Neural cell (in vitro differentiated cells): Measurements from ENCODE around the gene RYR2.

ENCODE experiments used
- EZH2 ChIP-seq: fragments of 200-600, 300-800 bp; shearing (Covaris generic), sonication (generic); IDR thresholded peaks from 2 replicates; pipeline ENCODE4 v1.6.1; 2014; ENCODE audit warnings: antibody characterized with exemption, low read length, borderline replicate concordance, mild to moderate bottlenecking; ENCODE audit not compliant: insufficient read depth, poor library complexity, severe bottlenecking
- POLR2AphosphoS5 ChIP-seq: IDR thresholded peaks from 2 replicates; pipeline ENCODE4 v1.6.1; 2012
- SMC3 ChIP-seq: fragments of 450-650 bp; conservative IDR thresholded peaks from 2 replicates; pipeline ENCODE4 v1.6.1; 2014; ENCODE audit warnings: antibody characterized with exemption, mild to moderate bottlenecking, moderate library complexity; ENCODE audit not compliant: poor library complexity
- TF ChIP-seq, protein P1 (sequence below): fragments of 450-650 bp; IDR thresholded peaks from 2 replicates; pipeline ENCODE4 v1.5.1; 2014; ENCODE audit warnings: antibody characterized with exemption, mild to moderate bottlenecking, moderate library complexity; ENCODE audit not compliant: poor library complexity, severe bottlenecking
- TF ChIP-seq, protein P2 (sequence below): IDR thresholded peaks from 2 replicates; pipeline ENCODE4 v1.6.1; 2012; ENCODE audit warnings: borderline replicate concordance

DNA sequence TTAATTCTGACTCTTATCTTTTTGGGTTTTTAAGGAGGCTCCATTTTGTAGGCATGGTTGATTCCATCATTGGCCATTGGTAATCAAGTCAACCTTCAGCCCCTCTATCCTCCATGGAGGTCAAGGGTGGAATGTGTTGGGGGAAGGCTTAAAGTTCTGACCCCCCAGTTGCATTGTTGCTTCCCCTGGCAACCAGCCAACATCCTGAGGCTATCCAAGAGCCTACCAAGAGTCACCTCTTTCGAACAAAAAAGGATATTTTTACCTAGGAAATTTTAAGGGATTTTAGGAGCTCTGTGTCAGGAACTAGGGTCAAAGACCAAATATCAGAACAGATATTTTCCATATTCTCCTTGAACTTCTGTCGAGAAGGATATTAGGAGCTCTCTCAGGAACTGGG is 251.8 kb downstream of the RYR2 start:
- TF ChIP-seq EZH2 = no peak
- TF ChIP-seq, protein P1, sequence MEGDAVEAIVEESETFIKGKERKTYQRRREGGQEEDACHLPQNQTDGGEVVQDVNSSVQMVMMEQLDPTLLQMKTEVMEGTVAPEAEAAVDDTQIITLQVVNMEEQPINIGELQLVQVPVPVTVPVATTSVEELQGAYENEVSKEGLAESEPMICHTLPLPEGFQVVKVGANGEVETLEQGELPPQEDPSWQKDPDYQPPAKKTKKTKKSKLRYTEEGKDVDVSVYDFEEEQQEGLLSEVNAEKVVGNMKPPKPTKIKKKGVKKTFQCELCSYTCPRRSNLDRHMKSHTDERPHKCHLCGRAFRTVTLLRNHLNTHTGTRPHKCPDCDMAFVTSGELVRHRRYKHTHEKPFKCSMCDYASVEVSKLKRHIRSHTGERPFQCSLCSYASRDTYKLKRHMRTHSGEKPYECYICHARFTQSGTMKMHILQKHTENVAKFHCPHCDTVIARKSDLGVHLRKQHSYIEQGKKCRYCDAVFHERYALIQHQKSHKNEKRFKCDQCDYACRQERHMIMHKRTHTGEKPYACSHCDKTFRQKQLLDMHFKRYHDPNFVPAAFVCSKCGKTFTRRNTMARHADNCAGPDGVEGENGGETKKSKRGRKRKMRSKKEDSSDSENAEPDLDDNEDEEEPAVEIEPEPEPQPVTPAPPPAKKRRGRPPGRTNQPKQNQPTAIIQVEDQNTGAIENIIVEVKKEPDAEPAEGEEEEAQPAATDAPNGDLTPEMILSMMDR = no peak
- no peak for TF ChIP-seq POLR2AphosphoS5
- TF ChIP-seq, protein P2, sequence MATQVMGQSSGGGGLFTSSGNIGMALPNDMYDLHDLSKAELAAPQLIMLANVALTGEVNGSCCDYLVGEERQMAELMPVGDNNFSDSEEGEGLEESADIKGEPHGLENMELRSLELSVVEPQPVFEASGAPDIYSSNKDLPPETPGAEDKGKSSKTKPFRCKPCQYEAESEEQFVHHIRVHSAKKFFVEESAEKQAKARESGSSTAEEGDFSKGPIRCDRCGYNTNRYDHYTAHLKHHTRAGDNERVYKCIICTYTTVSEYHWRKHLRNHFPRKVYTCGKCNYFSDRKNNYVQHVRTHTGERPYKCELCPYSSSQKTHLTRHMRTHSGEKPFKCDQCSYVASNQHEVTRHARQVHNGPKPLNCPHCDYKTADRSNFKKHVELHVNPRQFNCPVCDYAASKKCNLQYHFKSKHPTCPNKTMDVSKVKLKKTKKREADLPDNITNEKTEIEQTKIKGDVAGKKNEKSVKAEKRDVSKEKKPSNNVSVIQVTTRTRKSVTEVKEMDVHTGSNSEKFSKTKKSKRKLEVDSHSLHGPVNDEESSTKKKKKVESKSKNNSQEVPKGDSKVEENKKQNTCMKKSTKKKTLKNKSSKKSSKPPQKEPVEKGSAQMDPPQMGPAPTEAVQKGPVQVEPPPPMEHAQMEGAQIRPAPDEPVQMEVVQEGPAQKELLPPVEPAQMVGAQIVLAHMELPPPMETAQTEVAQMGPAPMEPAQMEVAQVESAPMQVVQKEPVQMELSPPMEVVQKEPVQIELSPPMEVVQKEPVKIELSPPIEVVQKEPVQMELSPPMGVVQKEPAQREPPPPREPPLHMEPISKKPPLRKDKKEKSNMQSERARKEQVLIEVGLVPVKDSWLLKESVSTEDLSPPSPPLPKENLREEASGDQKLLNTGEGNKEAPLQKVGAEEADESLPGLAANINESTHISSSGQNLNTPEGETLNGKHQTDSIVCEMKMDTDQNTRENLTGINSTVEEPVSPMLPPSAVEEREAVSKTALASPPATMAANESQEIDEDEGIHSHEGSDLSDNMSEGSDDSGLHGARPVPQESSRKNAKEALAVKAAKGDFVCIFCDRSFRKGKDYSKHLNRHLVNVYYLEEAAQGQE = no peak
- no peak for TF ChIP-seq SMC3
